ENCODE measurements around the gene UST. TPM values are rescaled to one million over a fixed set of nuclear protein-coding genes. Genes with fewer than 3 reads are reported as not detected.

Gene UST
- total RNA-seq, 2 experiments from 2014 or later: 1.9 to 3.7 TPM

GRCh38 chr6:148700047-148700715 is 46.6 kb upstream of the UST start:
- Mint-ChIP-seq H3K27me3 (no peaks in the 10 kb centered on the region), H3K9me3 (peaks cover 8% of the 10 kb centered on the region), H3K27ac (no peak overlapping the region), H3K36me3 (ENCODE audit: low read depth) (no peaks in the 10 kb centered on the region), H3K4me1 (ENCODE audit: low read depth) (peaks cover 12% of the 10 kb centered on the region), H3K4me3 (peak overlapping the region; percentile 57)
- POLR2A ChIA-PET: no interaction called here
- intact Hi-C loops (cut with DNase I, micrococcal nuclease): no loop called here
- peak overlapping the region; percentile 50 for H3K4me3 ChIP-seq (ENCODE audit: low read length)
- CTCF ChIA-PET: no interaction called here
- DNase-seq: no peak
- no peaks in the 10 kb centered on the region for H3K9me3 ChIP-seq (ENCODE audit: control insufficient read depth in 1 of 2, insufficient read depth in 1 of 2, low read length in 2 of 2)
- H3K27me3 ChIP-seq (ENCODE audit: control insufficient read depth in 1 of 2, insufficient read depth in 2 of 2, low read length in 2 of 2): no peaks in the 10 kb centered on the region
- H3K27ac ChIP-seq (ENCODE audit: low read depth in 1 of 2, low read length in 2 of 2): no peak overlapping the region
- ATAC-seq (ENCODE audit: poor library complexity): no peak
- peaks cover 6% of the 10 kb centered on the region for H3K4me1 ChIP-seq (ENCODE audit: insufficient read depth, low read length)
- H3K36me3 ChIP-seq (ENCODE audit: insufficient read depth, low read length): no peaks in the 10 kb centered on the region
- TF ChIP-seq CTCF (IDR thresholded peaks at IDR 0.05): no peak

- no peak for TF ChIP-seq CTCF (IDR thresholded peaks at IDR 0.05)
- no peak for ATAC-seq (ENCODE audit: poor library complexity)
- DNase-seq: peak in 4 of 14 experiments; percentile 10 to 65 (median 48)
- Mint-ChIP-seq H3K27ac (no peak overlapping the region), H3K4me3 (peak overlapping the region; percentile 57), H3K4me1 (ENCODE audit: low read depth) (peaks cover 12% of the 10 kb centered on the region), H3K36me3 (ENCODE audit: low read depth) (no peaks in the 10 kb centered on the region), H3K9me3 (peaks cover 8% of the 10 kb centered on the region), H3K27me3 (no peaks in the 10 kb centered on the region)
- peak overlapping the region; percentile 50 for H3K4me3 ChIP-seq (ENCODE audit: low read length)
- intact Hi-C loops (cut with DNase I, micrococcal nuclease): no loop called here
- ChIA-PET POLR2A (no interaction called here), CTCF (no interaction called here)
- H3K27me3 ChIP-seq (ENCODE audit: control insufficient read depth in 1 of 2, insufficient read depth in 2 of 2, low read length in 2 of 2): no peaks in the 10 kb centered on the region
- no peaks in the 10 kb centered on the region for H3K9me3 ChIP-seq (ENCODE audit: control insufficient read depth in 1 of 2, insufficient read depth in 1 of 2, low read length in 2 of 2)
- no peak overlapping the region for H3K27ac ChIP-seq (ENCODE audit: low read depth in 1 of 2, low read length in 2 of 2)
- no peaks in the 10 kb centered on the region for H3K36me3 ChIP-seq (ENCODE audit: insufficient read depth, low read length)
- peaks cover 6% of the 10 kb centered on the region for H3K4me1 ChIP-seq (ENCODE audit: insufficient read depth, low read length)
These were observed 46.0 kb upstream of the UST start for GRCh38 chr6:148700741-148701311.

DNA sequence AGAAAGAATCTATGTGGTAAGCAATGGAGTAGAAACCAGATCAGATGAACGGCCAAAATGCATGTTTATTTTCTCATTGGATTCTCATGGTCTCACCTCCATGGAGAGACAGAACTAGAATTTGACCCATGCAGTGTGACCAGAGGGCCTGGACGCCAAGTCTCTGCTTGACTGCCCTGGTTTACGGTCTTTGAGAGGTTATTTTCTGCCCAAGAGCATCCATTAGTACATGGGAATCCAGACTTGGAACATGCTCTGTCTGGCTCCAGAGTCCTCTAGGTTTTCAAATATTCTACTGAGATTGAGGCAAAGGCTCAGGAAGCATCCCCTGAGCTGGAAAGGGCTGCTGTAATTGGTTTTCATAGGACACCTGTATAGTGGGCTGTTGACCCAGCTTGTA is 45.5 kb upstream of the UST start:
- Mint-ChIP-seq H3K4me1 (ENCODE audit: low read depth) (peaks cover 12% of the 10 kb centered on the region), H3K27ac (no peak overlapping the region), H3K27me3 (no peaks in the 10 kb centered on the region), H3K9me3 (peaks cover 8% of the 10 kb centered on the region), H3K36me3 (ENCODE audit: low read depth) (no peaks in the 10 kb centered on the region), H3K4me3 (peak overlapping the region; percentile 57)
- no peak overlapping the region for H3K27ac ChIP-seq (ENCODE audit: low read depth in 1 of 2, low read length in 2 of 2)
- DNase-seq (no peak), ATAC-seq (ENCODE audit: poor library complexity) (no peak)
- no peaks in the 10 kb centered on the region for H3K9me3 ChIP-seq (ENCODE audit: control insufficient read depth in 1 of 2, insufficient read depth in 1 of 2, low read length in 2 of 2)
- intact Hi-C loops (cut with DNase I, micrococcal nuclease): no loop called here
- H3K36me3 ChIP-seq (ENCODE audit: insufficient read depth, low read length): no peaks in the 10 kb centered on the region
- POLR2A ChIA-PET: no interaction called here
- no peaks in the 10 kb centered on the region for H3K27me3 ChIP-seq (ENCODE audit: control insufficient read depth in 1 of 2, insufficient read depth in 2 of 2, low read length in 2 of 2)
- H3K4me3 ChIP-seq (ENCODE audit: low read length): peak overlapping the region; percentile 50
- no peak for TF ChIP-seq CTCF (IDR thresholded peaks at IDR 0.05)
- H3K4me1 ChIP-seq (ENCODE audit: insufficient read depth, low read length): peaks cover 6% of the 10 kb centered on the region
- CTCF ChIA-PET: no interaction called here

Data from CD4-positive, alpha-beta T cell (primary cell).